GM23338 (cell line): ENCODE results near the gene SEPTIN11.
"Not testable (repeated sequence)": the region's sequence is repeated elsewhere in the genome, so short reads cannot be mapped to it uniquely, and the experiment has no call there.

ENCODE experiments used
- CTCF ChIP-seq, 2 experiments: fragments of 200-600 bp in 1 of 2; sonication (generic) in 1 of 2; conservative IDR thresholded peaks; 2 replicates each; pipeline versions ENCODE4 v1.5.1 to v1.6.1; 2016 to 2017; ENCODE audit warnings: antibody characterized with exemption in 2 of 2, low read depth in 2 of 2, mild to moderate bottlenecking in 2 of 2, moderate library complexity in 1 of 2
- EZH2 ChIP-seq: fragments of 200-600 bp; sonication (generic); IDR thresholded peaks from one replicate; pipeline ENCODE4 v1.8.0; 2017; ENCODE audit warnings: antibody characterized with exemption, mild to moderate bottlenecking, low read depth; ENCODE audit not compliant: unreplicated experiment
- NANOG ChIP-seq: IDR thresholded peaks from 2 replicates; pipeline ENCODE4 v1.6.1; 2016; ENCODE audit warnings: antibody characterized with exemption, borderline replicate concordance
- POLR2AphosphoS5 ChIP-seq: IDR thresholded peaks from 2 replicates; pipeline ENCODE4 v1.6.1; 2016; ENCODE audit warnings: antibody characterized with exemption, low read depth
- REST ChIP-seq: IDR thresholded peaks from one replicate; pipeline ENCODE4 v1.6.1; 2018; ENCODE audit warnings: antibody characterized with exemption; ENCODE audit not compliant: unreplicated experiment

- not testable (repeated sequence) for TF ChIP-seq NANOG; CTCF (conservative IDR thresholded peaks at IDR 0.05; ENCODE audit: low read depth in 2 of 2); EZH2; REST; POLR2AphosphoS5
Observed at GRCh38 chr4:76963927-76964326, 14.4 kb downstream of the SEPTIN11 start.
